ENCODE measurements around the gene GLB1L3.

GLB1L3 gene

DNA sequence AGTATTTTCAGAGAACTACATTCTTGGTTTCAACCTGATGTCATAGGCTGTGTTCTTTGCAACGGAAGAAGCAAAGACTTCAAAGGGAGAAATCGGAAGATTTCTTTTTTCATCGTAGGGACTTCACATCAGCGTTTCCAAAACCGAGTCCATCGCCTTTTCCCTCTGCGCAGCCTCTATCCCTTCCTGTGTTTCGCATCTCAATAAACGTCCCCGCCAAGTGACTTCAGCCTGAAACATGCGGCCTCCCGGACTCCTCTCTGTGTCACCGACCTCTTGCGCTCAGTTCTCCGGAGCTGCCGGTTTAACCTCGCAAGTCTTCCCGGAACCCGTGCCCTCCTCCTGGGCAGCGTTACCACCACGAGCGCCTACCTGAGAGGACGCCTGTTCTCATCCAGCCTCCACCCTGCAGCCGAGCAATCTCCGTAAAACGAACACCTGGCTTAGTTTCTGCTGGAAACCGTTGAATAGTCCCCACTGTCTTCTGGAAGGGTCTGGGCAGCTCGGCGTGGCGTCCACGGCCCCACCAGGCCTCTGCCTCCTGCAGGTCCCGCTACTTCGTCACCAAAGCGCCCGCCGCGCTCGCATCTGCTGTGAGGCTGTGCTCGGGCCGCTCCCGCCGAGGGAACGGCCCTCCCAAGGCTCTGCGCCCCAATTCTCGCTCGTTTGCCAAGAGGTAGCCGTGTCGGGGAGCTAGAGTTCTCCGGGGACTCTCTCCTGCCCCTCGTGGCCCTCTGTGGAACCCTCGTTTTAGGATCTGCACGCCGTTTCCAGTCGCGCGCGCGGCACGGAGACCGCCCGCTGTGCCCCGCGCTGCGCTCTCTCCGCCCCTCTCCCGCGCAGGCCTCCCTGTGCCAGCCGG is at the start of gene GLB1L3:
Gene GLB1L3, plus strand, starts transcription at position 846 of the 862 bp plus-strand sequence. CDS start 362 bp downstream, outside the sequence.
- DNase-seq (ENCODE audit: low spot score): no peak

GRCh38 chr11:134226806-134227325 is 49.3 kb upstream of the GLB1L3 start:
- no peak for DNase-seq (ENCODE audit: low spot score)

GRCh38 chr11:134228625-134229024 is 47.6 kb upstream of the GLB1L3 start:
- DNase-seq (ENCODE audit: low spot score): no peak

DNA sequence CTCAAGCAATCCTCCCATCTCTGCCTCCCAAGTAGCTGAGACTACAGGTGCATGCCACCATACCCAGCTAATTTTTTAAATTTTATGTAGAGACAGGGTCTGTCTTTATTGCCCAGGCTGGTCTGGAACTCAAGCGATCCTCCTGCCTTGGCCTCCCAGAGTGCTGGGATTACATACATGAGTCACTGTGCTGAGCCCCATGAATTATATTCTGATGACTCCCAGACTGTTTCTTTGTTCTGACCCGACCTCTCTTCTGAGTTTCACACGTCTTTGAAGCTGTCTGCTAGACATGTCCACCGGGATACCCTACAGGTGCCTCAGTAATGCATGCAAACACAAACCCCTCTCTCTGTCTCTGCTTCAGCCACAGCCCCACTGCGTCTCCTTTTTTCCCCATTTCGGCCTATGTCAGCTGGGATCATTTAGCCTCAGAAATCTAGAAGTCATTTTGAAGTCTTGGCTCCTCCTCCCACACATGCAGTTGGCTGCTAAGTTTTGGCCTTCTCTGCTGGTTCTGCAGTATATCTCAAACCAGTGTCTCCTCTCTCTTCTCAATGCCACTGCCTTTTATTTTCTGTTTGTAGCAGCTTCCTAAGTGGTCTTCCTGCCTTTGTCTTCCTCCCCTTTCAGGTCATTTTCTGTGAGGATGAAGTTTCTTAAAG is 46.9 kb upstream of the GLB1L3 start:
- DNase-seq (ENCODE audit: low spot score): no peak

GRCh38 chr11:134230339-134230738 is 45.8 kb upstream of the GLB1L3 start:
- no peak for DNase-seq (ENCODE audit: low spot score)

DNA sequence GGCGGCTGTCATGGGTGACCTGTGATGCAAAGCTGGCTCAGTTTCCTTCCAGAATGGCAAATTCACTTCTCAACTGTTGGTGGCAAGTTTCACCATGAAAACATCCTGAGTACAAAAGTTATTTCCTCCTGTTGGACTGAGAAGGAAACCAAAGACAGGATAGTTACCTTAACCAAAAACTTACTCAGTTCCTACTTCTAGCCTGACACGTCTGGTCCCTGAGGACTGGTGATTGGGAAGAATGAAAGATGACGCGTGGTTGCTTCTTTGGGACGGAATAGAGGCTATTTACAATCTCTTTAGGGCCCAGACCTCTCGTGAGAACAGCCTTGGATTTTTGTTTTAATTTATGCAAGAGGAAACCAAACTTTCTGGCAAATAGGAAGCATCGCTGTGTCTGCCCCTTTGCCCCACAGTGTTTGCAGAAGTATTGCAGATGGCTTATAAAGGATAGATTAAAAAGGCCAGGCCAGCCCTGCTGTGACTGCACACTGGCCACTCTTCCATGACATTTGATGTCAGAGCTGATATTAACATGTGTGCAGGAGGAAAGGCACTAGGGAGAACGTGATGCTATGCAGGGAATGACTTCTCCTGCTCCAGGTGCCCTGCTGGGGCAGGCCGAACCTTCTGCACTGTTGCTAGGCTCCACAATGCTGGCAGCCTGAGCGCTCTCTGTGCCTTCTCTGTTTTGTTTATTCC is 44.1 kb upstream of the GLB1L3 start:
- no peak for DNase-seq (ENCODE audit: low spot score)

- no peak for DNase-seq (ENCODE audit: low spot score)
These were observed 42.4 kb upstream of the GLB1L3 start for GRCh38 chr11:134233729-134234179.

DNA sequence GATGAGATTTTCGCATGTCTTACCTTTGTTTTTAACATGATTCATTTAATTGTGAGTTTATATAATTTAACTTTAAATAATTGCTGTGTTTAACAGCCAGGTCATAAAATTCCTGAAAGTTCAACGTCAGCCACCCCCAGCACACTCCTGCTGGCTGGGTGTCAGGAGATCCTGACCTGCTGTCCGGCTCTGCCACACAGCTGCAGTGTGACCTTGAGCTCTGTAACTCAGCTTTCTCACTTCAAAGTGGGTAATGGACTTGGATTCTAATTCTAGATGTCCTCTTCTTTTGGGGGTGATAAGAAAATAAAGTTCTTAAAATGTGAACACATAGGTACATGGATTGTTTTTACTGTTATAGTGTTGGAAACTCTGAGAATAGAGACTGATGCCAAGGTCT is 40.8 kb upstream of the GLB1L3 start:
- no peak for DNase-seq (ENCODE audit: low spot score)

DNA sequence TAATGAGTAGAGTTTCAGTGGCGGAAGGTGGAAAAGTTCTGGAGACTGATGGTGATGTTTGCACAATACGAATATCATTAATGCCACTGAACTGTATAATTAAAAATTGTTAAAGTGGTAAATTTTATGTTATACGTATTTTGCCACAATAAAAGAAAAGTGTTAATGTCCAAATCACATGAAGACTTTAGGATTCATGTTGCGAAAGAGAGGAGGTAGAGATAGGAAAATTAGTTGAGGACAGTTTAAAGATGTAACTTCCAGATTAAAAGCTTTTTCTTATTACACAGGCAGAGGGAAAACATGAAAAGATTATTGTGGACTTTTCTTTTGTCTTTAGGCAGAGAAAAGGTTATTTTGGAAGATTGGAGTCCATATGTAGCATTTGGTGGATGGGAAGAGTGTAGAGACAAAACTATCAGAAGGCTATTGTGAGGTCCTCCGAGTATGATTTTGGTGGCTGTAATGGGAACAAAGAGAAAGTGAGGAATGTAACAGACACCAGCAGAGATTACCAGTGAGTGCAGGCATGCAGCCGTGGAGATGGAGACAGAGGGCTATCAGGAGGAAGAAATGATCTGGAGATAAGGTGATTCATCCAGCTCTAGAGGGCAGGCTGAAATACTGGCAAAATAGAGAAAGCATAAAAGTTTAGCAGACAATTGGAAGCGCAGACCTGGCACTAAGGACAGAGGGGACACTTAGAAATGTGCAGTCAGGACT is 39.2 kb upstream of the GLB1L3 start:
- DNase-seq (ENCODE audit: low spot score): no peak

DNA sequence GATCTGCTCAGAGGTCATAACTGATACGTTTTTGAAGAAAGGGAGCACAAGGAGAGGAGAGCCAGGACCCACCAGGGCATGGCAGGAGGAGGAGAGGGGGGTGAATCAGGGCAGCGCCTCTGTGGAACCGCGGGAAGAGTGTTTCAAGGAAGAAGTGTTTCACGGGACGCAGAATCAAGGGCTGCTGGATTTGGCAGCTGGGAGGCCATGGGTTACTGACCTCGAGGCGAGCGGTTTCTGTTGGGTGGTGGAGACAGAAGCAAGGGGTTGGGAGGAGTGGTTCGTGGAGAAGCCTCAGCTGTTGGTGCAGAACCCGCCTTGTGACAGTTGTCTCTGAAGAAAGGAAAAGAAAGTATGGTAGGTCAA is 38.6 kb upstream of the GLB1L3 start:
- no peak for DNase-seq (ENCODE audit: low spot score)

DNA sequence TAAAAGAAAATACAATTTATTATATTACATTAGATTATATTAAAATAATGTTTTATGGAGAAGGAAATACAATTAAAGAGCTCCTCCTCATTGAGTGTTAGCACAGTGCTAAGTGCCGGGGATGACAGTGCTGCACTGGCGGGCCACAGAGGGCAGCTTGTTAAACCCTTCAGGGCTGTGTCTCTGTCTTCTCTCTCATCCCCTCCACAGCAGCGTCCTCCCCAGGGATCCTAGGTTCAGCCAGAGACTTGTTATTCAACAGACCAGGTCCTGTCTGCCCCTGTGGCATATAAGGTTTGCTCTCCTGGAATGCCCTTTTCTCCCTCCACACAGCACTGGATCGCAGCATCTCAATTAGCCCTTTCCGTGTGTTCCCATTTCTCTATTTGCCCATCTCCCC is 37.2 kb upstream of the GLB1L3 start:
- DNase-seq (ENCODE audit: low spot score): no peak

- DNase-seq (ENCODE audit: low spot score): no peak
These were observed 35.6 kb upstream of the GLB1L3 start for GRCh38 chr11:134240592-134240991.

DNA sequence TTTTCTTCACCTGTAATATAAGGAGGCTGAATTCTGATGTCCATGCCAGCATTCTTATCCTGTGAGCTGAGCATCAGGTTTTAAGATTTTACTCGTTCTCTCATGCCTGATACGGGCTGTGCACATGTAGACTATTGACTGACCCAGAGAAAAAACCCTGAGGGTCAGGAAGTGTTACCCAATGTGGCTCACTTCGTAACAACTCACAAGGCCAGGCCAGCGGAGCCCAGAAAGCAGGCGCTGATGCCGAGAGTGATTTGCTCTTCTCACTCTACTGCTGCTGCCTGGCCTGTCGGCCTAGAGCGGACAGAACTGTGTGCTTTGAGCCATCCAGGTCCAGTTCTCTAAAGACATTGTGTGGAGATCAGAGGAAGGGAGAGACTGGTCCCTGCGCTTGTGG is 33.8 kb upstream of the GLB1L3 start:
- no peak for DNase-seq (ENCODE audit: low spot score)

GRCh38 chr11:134243913-134244312 is 32.3 kb upstream of the GLB1L3 start:
- DNase-seq (ENCODE audit: low spot score): no peak

DNA sequence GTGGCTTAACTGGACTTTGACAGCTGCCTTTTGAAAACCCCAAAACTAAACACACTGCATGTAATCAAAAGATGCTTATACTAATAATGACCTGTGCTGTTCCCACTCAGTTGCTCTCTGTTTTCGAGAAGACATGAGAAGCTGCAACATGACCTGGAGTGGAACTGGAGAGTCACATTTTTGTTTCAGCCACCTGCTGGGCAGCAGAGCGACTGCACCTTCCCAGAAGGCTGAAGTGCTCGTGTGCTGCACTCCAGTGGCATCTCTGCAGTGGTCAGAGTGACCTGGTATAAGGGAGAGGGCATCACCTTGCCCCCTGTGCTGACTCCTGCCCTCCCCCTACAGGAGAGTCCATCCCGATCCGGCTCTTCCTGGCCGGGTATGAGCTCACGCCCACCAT is 31.6 kb upstream of the GLB1L3 start:
- DNase-seq (ENCODE audit: low spot score): no peak

DNA sequence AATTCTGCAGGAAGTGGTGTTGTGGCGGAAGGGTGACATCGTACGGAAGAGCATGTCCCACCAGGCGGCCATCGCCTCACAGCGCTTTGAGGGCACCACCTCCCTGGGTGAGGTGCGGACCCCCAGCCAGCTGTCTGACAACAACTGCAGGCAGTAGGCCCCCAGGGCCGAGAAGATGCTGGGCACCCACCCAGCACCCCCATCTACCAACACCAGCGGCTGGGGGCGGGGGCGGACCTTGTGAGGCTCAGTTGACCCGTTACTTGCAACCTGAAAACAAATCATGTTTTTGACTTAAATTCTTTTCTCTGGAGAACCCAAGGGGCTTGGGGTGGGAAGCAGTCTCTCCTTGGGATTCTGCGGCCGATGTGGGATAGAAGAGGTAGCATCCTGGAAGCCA is 30.7 kb upstream of the GLB1L3 start:
- DNase-seq (ENCODE audit: low spot score): no peak

GRCh38 chr11:134246100-134246499 is 30.1 kb upstream of the GLB1L3 start:
- no peak for DNase-seq (ENCODE audit: low spot score)

GRCh38 chr11:134246678-134247077 is 29.5 kb upstream of the GLB1L3 start:
- DNase-seq (ENCODE audit: low spot score): no peak

DNA sequence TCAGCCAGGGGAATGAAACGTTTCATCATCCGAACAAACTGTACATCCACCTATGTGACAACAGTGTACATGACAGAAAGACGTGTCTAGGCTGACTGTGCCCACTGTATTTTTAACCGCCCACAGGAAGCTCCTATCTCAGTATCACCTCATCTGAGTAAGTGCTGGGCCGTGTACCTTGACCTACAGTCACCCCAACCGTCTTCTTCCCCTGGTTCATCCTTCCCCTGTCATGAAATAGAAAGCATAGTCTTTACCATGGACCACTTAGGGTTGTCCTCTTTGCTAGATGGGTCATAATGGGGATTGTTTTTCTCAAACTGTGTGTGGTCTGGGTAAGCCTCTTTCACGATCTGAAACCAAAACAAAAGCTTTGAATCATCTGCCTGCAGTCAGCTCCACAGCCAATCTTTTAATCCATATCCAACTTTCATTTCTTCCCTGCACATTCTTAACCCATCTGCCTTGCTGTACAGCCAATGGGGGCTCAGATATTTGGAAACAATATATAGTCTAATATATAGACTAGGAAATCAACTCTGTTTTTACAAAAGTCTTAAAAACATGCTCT is 27.2 kb upstream of the GLB1L3 start:
- no peak for DNase-seq (ENCODE audit: low spot score)

- no peak for DNase-seq (ENCODE audit: low spot score)
These were observed 25.9 kb upstream of the GLB1L3 start for GRCh38 chr11:134250246-134250645.

GRCh38 chr11:134250675-134251074 is 25.5 kb upstream of the GLB1L3 start:
- no peak for DNase-seq (ENCODE audit: low spot score)

Data from COLO829 (cell line).